ENCODE measurements around the gene DNAAF9.

Gene DNAAF9

DNA sequence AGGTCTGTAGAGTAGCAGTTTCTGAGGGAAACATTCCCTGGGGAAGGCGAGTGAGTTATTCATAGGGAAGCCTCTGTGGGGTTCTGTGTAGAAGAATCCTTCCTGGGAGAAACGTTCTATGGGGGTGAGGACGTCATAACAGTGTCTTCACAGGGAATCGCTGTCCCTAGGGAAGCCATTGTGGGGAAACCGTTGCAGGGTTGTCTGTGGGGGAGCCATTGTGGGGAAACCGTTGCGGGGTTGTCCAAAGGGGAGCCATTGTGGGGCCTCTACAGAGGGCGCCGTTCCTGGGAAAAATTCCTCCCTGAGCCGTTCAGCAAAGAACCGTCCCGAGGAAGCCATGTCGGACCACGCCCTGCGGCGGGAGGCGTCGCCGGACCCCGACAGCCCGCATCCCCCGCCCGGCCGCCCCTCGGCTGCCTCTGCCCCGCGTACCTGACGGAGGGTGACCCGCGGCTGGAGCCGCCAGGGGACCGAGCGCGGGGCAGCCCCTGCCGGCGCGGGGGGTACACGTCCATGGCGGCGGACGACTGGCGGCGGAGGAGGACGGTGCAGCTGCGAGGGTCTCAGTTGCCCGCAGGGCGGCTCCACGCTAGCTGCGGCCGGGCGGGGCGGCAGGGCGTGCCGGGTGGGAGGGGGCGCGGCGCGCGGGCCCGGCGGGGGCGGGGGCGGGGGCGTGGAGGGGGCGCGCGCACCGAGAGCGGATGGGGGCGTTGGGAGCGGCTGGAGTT is at the start of gene DNAAF9:
Gene DNAAF9, minus strand, starts transcription at position 630 of the 731 bp plus-strand sequence. Its CDS starts 112 bp downstream, at position 518.
- peak within 1 kb of the TSS; percentile 82 for H3K4me3 ChIP-seq (ENCODE audit: low read length)
- peaks cover 16% of the 10 kb centered on the region for H3K27me3 ChIP-seq (ENCODE audit: control insufficient read depth, insufficient read depth, low read length)
- no peak within 1 kb of the TSS for H3K27ac ChIP-seq (ENCODE audit: low read length)
- H3K9ac ChIP-seq (ENCODE audit: low read length) = peak within 1 kb of the TSS; percentile 47
- no peaks in the 10 kb centered on the region for H3K36me3 ChIP-seq (ENCODE audit: control insufficient read depth, low read depth, low read length)
- H3K9me3 ChIP-seq (ENCODE audit: control insufficient read depth, low read depth, low read length) = no peaks in the 10 kb centered on the region
- H3K4me1 ChIP-seq (ENCODE audit: control insufficient read depth, low read depth, low read length) = peaks cover 7% of the 10 kb centered on the region

DNA sequence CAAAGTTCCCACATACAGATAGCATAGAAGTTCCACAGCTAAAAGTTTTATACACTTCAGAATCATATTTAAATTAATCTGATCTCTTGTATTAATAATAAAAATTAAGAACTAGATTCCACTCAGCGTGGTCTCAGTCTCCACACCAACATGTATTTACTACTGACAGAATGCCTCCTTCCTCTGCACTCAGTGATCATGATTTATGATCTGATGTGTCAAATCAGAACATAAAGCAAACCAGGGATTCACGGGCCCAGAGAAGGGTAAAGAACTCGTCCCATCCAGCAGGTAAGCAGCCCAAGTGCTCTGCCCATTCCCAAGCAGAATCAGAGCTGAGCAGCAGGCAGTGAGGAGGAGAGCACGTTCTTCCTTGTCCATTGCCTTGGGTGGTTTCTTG is 49.2 kb upstream of the DNAAF9 start:
- Histone ChIP-seq H3K27ac (ENCODE audit: low read length) (no peak overlapping the region), H3K27me3 (ENCODE audit: control insufficient read depth, insufficient read depth, low read length) (no peaks in the 10 kb centered on the region), H3K36me3 (ENCODE audit: control insufficient read depth, low read depth, low read length) (no peaks in the 10 kb centered on the region), H3K4me3 (ENCODE audit: low read length) (no peak overlapping the region), H3K9me3 (ENCODE audit: control insufficient read depth, low read depth, low read length) (no peaks in the 10 kb centered on the region), H3K9ac (ENCODE audit: low read length) (no peak overlapping the region), H3K4me1 (ENCODE audit: control insufficient read depth, low read depth, low read length) (peaks cover 7% of the 10 kb centered on the region)

DNA sequence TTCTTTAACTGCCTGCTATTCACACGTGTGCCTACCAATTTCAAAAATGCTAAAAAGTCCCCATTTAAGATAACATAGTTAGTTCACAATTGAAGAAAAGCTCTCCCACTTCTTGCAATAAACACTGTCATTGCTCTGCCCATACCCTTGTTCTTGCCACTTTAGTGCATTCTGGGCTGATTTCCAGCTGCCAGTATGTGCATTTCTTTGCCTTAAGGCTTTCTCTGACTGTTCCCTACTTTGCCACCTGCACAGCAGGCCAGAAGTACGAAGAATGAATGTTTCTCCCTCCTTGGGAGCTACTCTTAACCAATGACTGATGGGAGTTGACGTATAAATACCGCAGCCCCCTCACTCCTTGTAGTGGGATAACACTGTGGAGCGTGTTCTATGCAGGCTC is 47.4 kb upstream of the DNAAF9 start:
- Histone ChIP-seq H3K4me1 (ENCODE audit: control insufficient read depth, low read depth, low read length) (no peaks in the 10 kb centered on the region), H3K36me3 (ENCODE audit: control insufficient read depth, low read depth, low read length) (no peaks in the 10 kb centered on the region), H3K9me3 (ENCODE audit: control insufficient read depth, low read depth, low read length) (no peaks in the 10 kb centered on the region), H3K27me3 (ENCODE audit: control insufficient read depth, insufficient read depth, low read length) (no peaks in the 10 kb centered on the region), H3K4me3 (ENCODE audit: low read length) (no peak overlapping the region), H3K9ac (ENCODE audit: low read length) (no peak overlapping the region), H3K27ac (ENCODE audit: low read length) (no peak overlapping the region)

DNA sequence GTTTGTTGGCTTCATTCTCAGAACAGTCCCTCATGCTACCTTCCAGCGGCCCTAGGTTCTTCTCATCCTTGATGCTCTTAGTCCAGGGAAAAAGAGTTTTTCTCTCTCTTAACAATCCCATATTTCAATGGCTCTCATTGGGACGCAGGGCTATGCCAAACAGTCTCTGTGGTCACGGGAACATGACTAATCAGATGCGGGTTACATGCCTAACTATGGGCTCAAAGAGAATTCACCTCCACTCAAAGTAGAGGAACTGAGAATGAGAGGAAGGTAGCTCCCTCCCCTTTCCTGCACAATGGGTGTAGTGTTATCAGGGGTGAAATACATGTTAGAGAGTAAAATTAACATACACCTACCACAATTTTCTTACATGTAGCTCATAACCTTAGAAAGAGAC is 45.2 kb upstream of the DNAAF9 start:
- H3K9ac ChIP-seq (ENCODE audit: low read length) = no peak overlapping the region
- no peaks in the 10 kb centered on the region for H3K4me1 ChIP-seq (ENCODE audit: control insufficient read depth, low read depth, low read length)
- H3K4me3 ChIP-seq (ENCODE audit: low read length) = no peak overlapping the region
- no peaks in the 10 kb centered on the region for H3K9me3 ChIP-seq (ENCODE audit: control insufficient read depth, low read depth, low read length)
- H3K27me3 ChIP-seq (ENCODE audit: control insufficient read depth, insufficient read depth, low read length) = no peaks in the 10 kb centered on the region
- H3K36me3 ChIP-seq (ENCODE audit: control insufficient read depth, low read depth, low read length) = no peaks in the 10 kb centered on the region
- no peak overlapping the region for H3K27ac ChIP-seq (ENCODE audit: low read length)

DNA sequence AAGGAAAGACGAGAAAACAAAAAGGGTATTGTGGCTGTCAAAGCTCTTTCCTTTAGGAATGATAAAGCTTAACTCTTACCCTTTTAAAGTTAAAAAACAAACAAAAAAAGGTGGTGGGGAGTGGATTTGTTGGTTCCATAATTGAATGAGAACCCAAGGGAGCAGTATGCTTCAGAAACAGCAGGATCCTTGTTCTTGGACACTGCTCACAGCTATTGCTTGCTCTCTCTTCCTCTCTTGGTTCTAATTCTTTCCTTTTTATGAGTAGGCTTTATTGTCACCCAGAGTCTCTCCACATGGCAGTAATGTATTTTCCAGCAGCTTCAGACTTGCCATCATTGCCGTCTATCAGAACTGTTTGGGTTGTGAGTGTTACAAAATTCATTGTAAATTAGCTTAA is 44.7 kb upstream of the DNAAF9 start:
- no peaks in the 10 kb centered on the region for H3K27me3 ChIP-seq (ENCODE audit: control insufficient read depth, insufficient read depth, low read length)
- no peaks in the 10 kb centered on the region for H3K4me1 ChIP-seq (ENCODE audit: control insufficient read depth, low read depth, low read length)
- H3K9me3 ChIP-seq (ENCODE audit: control insufficient read depth, low read depth, low read length) = no peaks in the 10 kb centered on the region
- no peaks in the 10 kb centered on the region for H3K36me3 ChIP-seq (ENCODE audit: control insufficient read depth, low read depth, low read length)
- no peak overlapping the region for H3K9ac ChIP-seq (ENCODE audit: low read length)
- H3K27ac ChIP-seq (ENCODE audit: low read length) = no peak overlapping the region
- H3K4me3 ChIP-seq (ENCODE audit: low read length) = no peak overlapping the region

DNA sequence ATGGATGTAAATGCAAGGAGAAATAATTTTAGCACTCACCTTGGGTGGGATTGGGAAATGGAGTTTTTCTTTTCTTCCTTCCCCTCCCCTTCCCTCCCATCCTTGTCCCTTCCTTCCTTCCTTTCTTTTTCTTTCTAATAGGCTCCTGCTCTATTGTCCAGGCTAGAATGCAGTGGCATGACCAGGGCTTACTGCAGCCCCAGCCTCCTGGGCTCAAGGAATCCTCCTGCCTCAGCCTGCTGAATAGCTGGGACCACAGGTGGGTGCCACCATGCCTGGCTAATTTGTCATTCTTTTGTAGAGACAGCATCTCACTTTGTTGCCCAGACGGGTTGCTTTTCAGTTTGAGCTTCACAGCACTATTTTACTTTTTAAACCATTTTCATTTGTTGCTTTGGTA is 41.9 kb upstream of the DNAAF9 start:
- H3K36me3 ChIP-seq (ENCODE audit: control insufficient read depth, low read depth, low read length) = no peaks in the 10 kb centered on the region
- H3K9ac ChIP-seq (ENCODE audit: low read length) = no peak overlapping the region
- no peak overlapping the region for H3K27ac ChIP-seq (ENCODE audit: low read length)
- H3K27me3 ChIP-seq (ENCODE audit: control insufficient read depth, insufficient read depth, low read length) = no peaks in the 10 kb centered on the region
- H3K9me3 ChIP-seq (ENCODE audit: control insufficient read depth, low read depth, low read length) = no peaks in the 10 kb centered on the region
- H3K4me1 ChIP-seq (ENCODE audit: control insufficient read depth, low read depth, low read length) = no peaks in the 10 kb centered on the region
- no peak overlapping the region for H3K4me3 ChIP-seq (ENCODE audit: low read length)

DNA sequence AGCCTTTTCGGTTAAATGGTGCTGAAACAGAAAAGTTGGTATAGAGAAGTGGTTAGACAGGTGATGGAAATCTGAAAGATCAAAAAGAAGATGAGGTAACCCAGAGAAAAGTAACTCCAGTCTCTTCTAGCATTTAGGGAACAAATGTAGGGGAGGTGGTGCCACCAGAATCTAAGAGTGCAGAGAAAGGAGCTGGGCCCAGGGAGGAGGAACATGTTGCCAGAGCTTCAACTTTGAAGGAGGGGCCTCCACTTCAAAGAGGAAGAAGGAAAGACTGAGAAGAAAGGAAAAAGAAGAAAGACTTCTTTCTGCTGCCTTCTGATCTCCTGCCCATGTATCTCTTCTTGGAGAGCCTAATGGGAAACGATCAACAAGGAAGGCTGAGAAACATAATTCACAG is 39.9 kb upstream of the DNAAF9 start:
- no peak overlapping the region for H3K9ac ChIP-seq (ENCODE audit: low read length)

DNA sequence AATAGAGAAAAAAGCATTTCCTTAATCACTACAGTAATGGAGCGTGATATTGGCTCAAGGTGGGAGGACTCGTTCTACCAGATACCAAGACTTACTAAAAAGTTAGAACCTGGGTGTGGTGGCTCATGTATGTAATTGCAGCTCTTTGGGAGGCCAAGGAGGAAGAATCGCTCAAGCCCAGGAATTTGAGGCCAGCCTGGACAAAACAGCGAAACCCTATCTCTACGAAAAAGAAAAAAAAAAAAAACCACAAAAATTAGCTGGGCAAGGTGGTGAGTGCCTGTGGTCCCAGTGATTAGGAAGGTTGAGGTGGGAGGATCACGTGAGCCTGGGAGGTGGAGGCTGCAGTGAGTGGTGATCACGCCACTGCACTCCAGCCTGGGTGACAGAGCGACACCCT is 39.3 kb upstream of the DNAAF9 start:
- no peak overlapping the region for H3K9ac ChIP-seq (ENCODE audit: low read length)
- no peak overlapping the region for H3K27ac ChIP-seq (ENCODE audit: low read length)
- H3K4me1 ChIP-seq (ENCODE audit: control insufficient read depth, low read depth, low read length) = no peaks in the 10 kb centered on the region
- no peaks in the 10 kb centered on the region for H3K36me3 ChIP-seq (ENCODE audit: control insufficient read depth, low read depth, low read length)
- H3K27me3 ChIP-seq (ENCODE audit: control insufficient read depth, insufficient read depth, low read length) = no peaks in the 10 kb centered on the region
- H3K9me3 ChIP-seq (ENCODE audit: control insufficient read depth, low read depth, low read length) = no peaks in the 10 kb centered on the region
- no peak overlapping the region for H3K4me3 ChIP-seq (ENCODE audit: low read length)

More for the DNA sequence above, 39.9 kb upstream of the DNAAF9 start:
- H3K27me3 ChIP-seq (ENCODE audit: control insufficient read depth, insufficient read depth, low read length) = no peaks in the 10 kb centered on the region
- no peak overlapping the region for H3K4me3 ChIP-seq (ENCODE audit: low read length)
- no peaks in the 10 kb centered on the region for H3K9me3 ChIP-seq (ENCODE audit: control insufficient read depth, low read depth, low read length)
- H3K4me1 ChIP-seq (ENCODE audit: control insufficient read depth, low read depth, low read length) = no peaks in the 10 kb centered on the region
- H3K36me3 ChIP-seq (ENCODE audit: control insufficient read depth, low read depth, low read length) = no peaks in the 10 kb centered on the region
- no peak overlapping the region for H3K27ac ChIP-seq (ENCODE audit: low read length)

DNA sequence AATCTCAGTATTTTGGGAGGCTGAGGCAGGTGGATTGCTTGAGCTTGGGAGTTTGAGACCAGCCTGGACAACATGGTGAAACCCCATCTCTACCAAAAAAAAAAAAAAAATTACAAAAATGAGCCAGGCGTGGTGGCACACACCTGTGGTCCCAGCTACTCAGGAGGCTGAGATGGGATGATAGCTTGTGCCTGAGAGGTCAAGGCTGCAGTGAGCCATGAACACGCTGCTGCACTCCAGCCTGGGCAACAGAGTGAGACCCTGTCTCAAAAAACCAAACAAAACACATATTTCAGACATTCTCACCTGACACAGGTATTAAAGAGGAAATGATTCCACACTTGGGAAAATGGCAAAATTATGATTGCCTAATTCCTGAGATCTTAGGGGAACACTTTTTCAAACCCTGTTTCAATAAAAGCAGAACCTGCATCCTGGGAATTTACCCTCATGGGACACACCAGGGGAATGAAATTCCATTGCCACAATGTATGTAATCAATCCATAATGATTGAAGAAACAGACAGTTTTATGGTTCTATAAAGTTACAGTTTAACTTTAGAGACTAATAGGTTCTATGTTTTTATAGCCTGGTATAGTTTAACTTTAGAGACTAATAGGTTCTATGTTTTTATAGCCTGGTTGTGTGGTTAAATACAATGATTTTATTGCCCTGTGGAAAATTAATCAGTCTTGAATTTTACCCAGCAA is 29.6 kb upstream of the DNAAF9 start:
- H3K9me3 ChIP-seq (ENCODE audit: control insufficient read depth, low read depth, low read length) = no peaks in the 10 kb centered on the region
- H3K27ac ChIP-seq (ENCODE audit: low read length) = no peak overlapping the region
- no peak overlapping the region for H3K4me3 ChIP-seq (ENCODE audit: low read length)
- no peaks in the 10 kb centered on the region for H3K4me1 ChIP-seq (ENCODE audit: control insufficient read depth, low read depth, low read length)
- no peaks in the 10 kb centered on the region for H3K27me3 ChIP-seq (ENCODE audit: control insufficient read depth, insufficient read depth, low read length)
- no peak overlapping the region for H3K9ac ChIP-seq (ENCODE audit: low read length)
- no peaks in the 10 kb centered on the region for H3K36me3 ChIP-seq (ENCODE audit: control insufficient read depth, low read depth, low read length)

DNA sequence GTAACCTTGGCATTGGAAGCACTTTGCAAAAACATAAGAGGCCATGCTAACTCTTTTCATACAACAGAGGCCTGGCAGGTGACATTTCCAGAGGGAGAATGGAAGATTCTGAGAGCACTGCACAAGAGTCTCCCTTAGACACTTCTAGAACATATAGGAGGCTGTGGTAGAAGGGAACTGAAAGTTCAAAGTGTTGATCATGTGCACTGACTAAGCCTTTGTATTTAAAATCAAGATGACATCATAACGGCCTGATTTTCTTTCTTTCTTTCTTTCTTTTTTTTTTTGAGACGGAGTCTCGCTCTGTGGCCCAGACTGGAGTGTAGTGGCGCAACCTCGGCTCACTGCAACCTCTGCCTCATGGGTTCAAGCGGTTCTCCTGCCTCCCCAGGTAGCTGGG is 26.8 kb upstream of the DNAAF9 start:
- Histone ChIP-seq H3K27me3 (ENCODE audit: control insufficient read depth, insufficient read depth, low read length) (no peaks in the 10 kb centered on the region), H3K9ac (ENCODE audit: low read length) (no peak overlapping the region), H3K4me3 (ENCODE audit: low read length) (no peak overlapping the region), H3K4me1 (ENCODE audit: control insufficient read depth, low read depth, low read length) (no peaks in the 10 kb centered on the region), H3K27ac (ENCODE audit: low read length) (no peak overlapping the region), H3K9me3 (ENCODE audit: control insufficient read depth, low read depth, low read length) (no peaks in the 10 kb centered on the region), H3K36me3 (ENCODE audit: control insufficient read depth, low read depth, low read length) (no peaks in the 10 kb centered on the region)

DNA sequence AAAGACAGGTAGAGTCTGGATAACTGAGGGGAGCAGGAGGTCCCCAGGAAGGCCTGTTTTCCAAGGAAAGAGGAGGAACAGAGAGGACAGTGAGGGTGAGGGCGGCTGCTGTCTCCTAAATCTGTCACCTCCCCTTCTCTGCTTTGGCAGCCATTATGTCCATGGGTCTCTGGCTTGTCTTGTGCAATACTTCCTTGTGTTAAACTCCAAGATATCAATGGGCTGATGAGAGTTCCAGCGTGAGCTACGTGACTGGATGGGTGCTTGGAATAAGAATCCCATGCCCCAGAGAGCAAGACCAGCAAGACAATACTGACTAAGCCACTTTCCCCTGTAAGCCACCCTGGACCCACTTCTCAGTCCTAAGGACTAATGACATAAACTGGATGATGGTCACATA is 26.3 kb upstream of the DNAAF9 start:
- Histone ChIP-seq H3K9ac (ENCODE audit: low read length) (no peak overlapping the region), H3K9me3 (ENCODE audit: control insufficient read depth, low read depth, low read length) (no peaks in the 10 kb centered on the region), H3K36me3 (ENCODE audit: control insufficient read depth, low read depth, low read length) (no peaks in the 10 kb centered on the region), H3K4me1 (ENCODE audit: control insufficient read depth, low read depth, low read length) (no peaks in the 10 kb centered on the region), H3K27me3 (ENCODE audit: control insufficient read depth, insufficient read depth, low read length) (no peaks in the 10 kb centered on the region), H3K4me3 (ENCODE audit: low read length) (no peak overlapping the region), H3K27ac (ENCODE audit: low read length) (no peak overlapping the region)

DNA sequence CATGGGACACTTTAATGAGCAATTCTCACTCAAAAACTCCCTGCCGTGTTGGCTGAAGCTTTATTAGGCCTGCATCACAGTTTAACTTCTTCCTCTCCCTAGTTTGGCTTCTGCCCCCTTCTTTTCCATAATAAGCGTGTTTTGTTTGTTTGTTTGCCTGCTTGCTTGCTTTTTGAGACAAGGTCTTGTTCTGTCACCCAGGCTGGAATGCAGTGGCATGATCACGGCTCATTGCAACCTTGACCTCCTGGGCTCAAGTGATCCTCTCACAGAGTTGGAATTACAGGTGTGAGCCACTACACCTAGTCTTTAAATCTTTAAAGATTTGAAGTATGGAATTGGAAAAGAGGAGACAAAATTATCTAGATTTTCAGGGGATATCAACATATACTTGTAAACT is 25.4 kb upstream of the DNAAF9 start:
- Histone ChIP-seq H3K9me3 (ENCODE audit: control insufficient read depth, low read depth, low read length) (no peaks in the 10 kb centered on the region), H3K4me1 (ENCODE audit: control insufficient read depth, low read depth, low read length) (no peaks in the 10 kb centered on the region), H3K27ac (ENCODE audit: low read length) (no peak overlapping the region), H3K36me3 (ENCODE audit: control insufficient read depth, low read depth, low read length) (no peaks in the 10 kb centered on the region), H3K9ac (ENCODE audit: low read length) (no peak overlapping the region), H3K27me3 (ENCODE audit: control insufficient read depth, insufficient read depth, low read length) (no peaks in the 10 kb centered on the region), H3K4me3 (ENCODE audit: low read length) (no peak overlapping the region)

Data from iPS-18a (cell line).